ENCODE data around the gene CILP. TPM values are rescaled to one million over a fixed set of nuclear protein-coding genes. Genes with fewer than 3 reads are reported as not detected.

The CILP gene
- total RNA-seq, 1 experiment from 2014 or later, result 0.04 TPM

- Histone ChIP-seq H3K27me3 (ENCODE audit: insufficient read depth, low read length) (no peaks in the 10 kb centered on the region), H3K4me2 (ENCODE audit: insufficient read depth, insufficient read length, low read length) (no peak overlapping the region), H3K23ac (ENCODE audit: insufficient read length, low read depth, low read length) (no peak overlapping the region), H3K9ac (ENCODE audit: extremely low read depth, insufficient read length, low read length) (no peak overlapping the region), H4K91ac (ENCODE audit: insufficient read length, low read depth, low read length) (no peak overlapping the region), H3K27ac (ENCODE audit: insufficient read length, low read depth, low read length) (no peak overlapping the region), H2BK120ac (ENCODE audit: low read depth, low read length, poor library complexity, severe bottlenecking) (no peak overlapping the region), H2BK5ac (ENCODE audit: insufficient read length, low read length) (no peak overlapping the region), H3K4me1 (ENCODE audit: insufficient read depth, low read length) (no peaks in the 10 kb centered on the region), H3K79me2 (ENCODE audit: insufficient read depth, low read length) (no peaks in the 10 kb centered on the region), H2AFZ (ENCODE audit: low read length) (no peak overlapping the region), H3T11ph (ENCODE audit: low read length) (no peak overlapping the region), H3K23me2 (ENCODE audit: insufficient read length, low read depth, low read length, poor library complexity, severe bottlenecking) (no peaks in the 10 kb centered on the region), H3K14ac (ENCODE audit: insufficient read depth, low read length) (no peak overlapping the region), H2AK5ac (ENCODE audit: insufficient read length, low read length) (no peak overlapping the region), H4K8ac (replicated peaks; ENCODE audit: insufficient read length, low read depth, low read length) (no peak overlapping the region), H2BK15ac (ENCODE audit: low read depth, low read length) (no peak overlapping the region), H2BK12ac (ENCODE audit: insufficient read length, low read depth, low read length) (no peak overlapping the region), H4K20me1 (ENCODE audit: control insufficient read depth, insufficient read depth, insufficient read length) (no peaks in the 10 kb centered on the region), H3K18ac (ENCODE audit: insufficient read length, low read depth, low read length) (no peak overlapping the region), H3K56ac (ENCODE audit: insufficient read length, low read depth, low read length) (no peak overlapping the region), H3K79me1 (ENCODE audit: insufficient read depth, low read depth, low read length, poor library complexity, severe bottlenecking) (peaks cover 5% of the 10 kb centered on the region), H4K5ac (ENCODE audit: insufficient read length, low read depth, low read length) (no peak overlapping the region), H3K4ac (ENCODE audit: low read depth, low read length) (no peak overlapping the region), H2BK20ac (ENCODE audit: low read depth, low read length, poor library complexity, severe bottlenecking) (no peak overlapping the region), H3K9me3 (ENCODE audit: control insufficient read depth, low read depth, low read length) (no peaks in the 10 kb centered on the region)
- H3K4me1 Mint-ChIP-seq, result no peaks in the 10 kb centered on the region; a peak in 1 of 4 replicates
- TF ChIP-seq, protein P1, sequence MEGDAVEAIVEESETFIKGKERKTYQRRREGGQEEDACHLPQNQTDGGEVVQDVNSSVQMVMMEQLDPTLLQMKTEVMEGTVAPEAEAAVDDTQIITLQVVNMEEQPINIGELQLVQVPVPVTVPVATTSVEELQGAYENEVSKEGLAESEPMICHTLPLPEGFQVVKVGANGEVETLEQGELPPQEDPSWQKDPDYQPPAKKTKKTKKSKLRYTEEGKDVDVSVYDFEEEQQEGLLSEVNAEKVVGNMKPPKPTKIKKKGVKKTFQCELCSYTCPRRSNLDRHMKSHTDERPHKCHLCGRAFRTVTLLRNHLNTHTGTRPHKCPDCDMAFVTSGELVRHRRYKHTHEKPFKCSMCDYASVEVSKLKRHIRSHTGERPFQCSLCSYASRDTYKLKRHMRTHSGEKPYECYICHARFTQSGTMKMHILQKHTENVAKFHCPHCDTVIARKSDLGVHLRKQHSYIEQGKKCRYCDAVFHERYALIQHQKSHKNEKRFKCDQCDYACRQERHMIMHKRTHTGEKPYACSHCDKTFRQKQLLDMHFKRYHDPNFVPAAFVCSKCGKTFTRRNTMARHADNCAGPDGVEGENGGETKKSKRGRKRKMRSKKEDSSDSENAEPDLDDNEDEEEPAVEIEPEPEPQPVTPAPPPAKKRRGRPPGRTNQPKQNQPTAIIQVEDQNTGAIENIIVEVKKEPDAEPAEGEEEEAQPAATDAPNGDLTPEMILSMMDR (conservative IDR thresholded peaks at IDR 0.05), result no peak
- H3K9me3 Mint-ChIP-seq, result no peaks in the 10 kb centered on the region
- no CpG with 5 or more reads among the region's 5 CpGs for WGBS (ENCODE audit: extremely low coverage, insufficient read length, low lambda C conversion rate)
- no peak for DNase-seq
- no peak overlapping the region for H3K27ac Mint-ChIP-seq
- no peaks in the 10 kb centered on the region for H3K27me3 Mint-ChIP-seq (ENCODE audit: low read depth)
- H3K36me3 Mint-ChIP-seq (ENCODE audit: insufficient read depth in 1 of 3, low read depth in 3 of 3), result peaks cover 16 to 66% (median 45%) of the 10 kb centered on the region in 3 experiments; a peak in 6 of 7 replicates
- no peak overlapping the region for H3K4me3 Mint-ChIP-seq
Measured at GRCh38 chr15:65174509-65174908, 36.8 kb downstream of the CILP start.

Data from H9 (cell line).